WI38 (cell line): Measurements from ENCODE around the gene NASP.

Experiments used
- H3K4me3 ChIP-seq: 2 replicates; pipeline ENCODE4 v1.5.1; 2011; ENCODE audit warnings: low read depth, mild to moderate bottlenecking, control low read depth, low read length
- CTCF ChIP-seq: IDR thresholded peaks from 2 replicates; pipeline ENCODE4 v1.5.1; 2012; ENCODE audit warnings: low read depth, mild to moderate bottlenecking, control low read depth, low read length

The NASP gene

GRCh38 chr1:45654540-45655280, 70.9 kb downstream of the NASP start:
- H3K4me3 ChIP-seq = no peak overlapping the region
- no peak for TF ChIP-seq CTCF

- H3K4me3 ChIP-seq = no peak overlapping the region
- TF ChIP-seq CTCF = no peak
Measured at GRCh38 chr1:45656573-45657226, 72.9 kb downstream of the NASP start.

- no peak for TF ChIP-seq CTCF
- H3K4me3 ChIP-seq = no peak overlapping the region
Measured at GRCh38 chr1:45658171-45658570, 74.3 kb downstream of the NASP start.

- no peak for TF ChIP-seq CTCF
Measured at GRCh38 chr1:45659222-45659621, 75.4 kb downstream of the NASP start.

GRCh38 chr1:45660336-45660735, 76.5 kb downstream of the NASP start:
- H3K4me3 ChIP-seq = no peak overlapping the region
- TF ChIP-seq CTCF = no peak

More at GRCh38 chr1:45659222-45659621, 75.4 kb downstream of the NASP start:
- H3K4me3 ChIP-seq = no peak overlapping the region

- no peak overlapping the region for H3K4me3 ChIP-seq
- no peak for TF ChIP-seq CTCF
Measured at GRCh38 chr1:45666836-45667235, 83.0 kb downstream of the NASP start.
